Cardiac muscle cell (in vitro differentiated cells and primary cell): ENCODE data around the gene CCDC69. TPM values are rescaled to one million over a fixed set of nuclear protein-coding genes. Genes with fewer than 3 reads are reported as not detected.

ENCODE experiments used
- DNase-seq, 2 donors: peaks; one replicate each; pipeline versions ENCODE4 v3.0.0 to v3.0.0-alpha.2; 2010 to 2017; ENCODE audit warnings: low read depth in 1 of 2, low spot score in 1 of 2
- H3K27ac ChIP-seq: fragments of 200-600 bp; sonication (generic); 2 replicates; pipeline ENCODE4 v1.5.1; 2016
- H3K27me3 ChIP-seq: fragments of 200-600 bp; sonication (generic); 2 replicates; pipeline ENCODE4 v1.6.0; 2016; ENCODE audit warnings: control low read depth
- H3K36me3 ChIP-seq: fragments of 200-600 bp; sonication (generic); 2 replicates; pipeline ENCODE4 v1.5.1; 2016; ENCODE audit warnings: control low read depth
- H3K4me1 ChIP-seq: fragments of 200-600 bp; sonication (generic); 2 replicates; pipeline ENCODE4 v1.8.1; 2017; ENCODE audit warnings: low read depth, mild to moderate bottlenecking, mixed run types
- H3K4me3 ChIP-seq: fragments of 200-600 bp; sonication (generic); 2 replicates; pipeline ENCODE4 v1.5.1; 2016; ENCODE audit warnings: mild to moderate bottlenecking
- H3K9me3 ChIP-seq: fragments of 200-600 bp; sonication (generic); 2 replicates; pipeline ENCODE4 v1.5.1; 2017; ENCODE audit warnings: low read depth, mild to moderate bottlenecking, control low read depth
- CTCF ChIP-seq: IDR thresholded peaks from 2 replicates; pipeline ENCODE4 v1.5.1; 2012; ENCODE audit warnings: low read depth, mild to moderate bottlenecking, low read length
- polyA plus RNA-seq: library from polyadenylated mRNA; unstranded; fragments of >200 nt; fragmentation: Nextera tagmentation; extraction: Ambion mirVana; gene quantifications from 2 replicates; pipeline ENCODE4 v1.2.1, GENCODE V29; 2016
- total RNA-seq: library from RNA; depleted of rRNA; stranded (reverse); fragments of >200 nt; gene quantifications from 2 replicates; pipeline ENCODE4 v1.2.3, GENCODE V29; 2016

Gene CCDC69
- total and polyA plus RNA-seq, 2 experiments from 2014 or later, result 70.4 to 104 TPM

DNA sequence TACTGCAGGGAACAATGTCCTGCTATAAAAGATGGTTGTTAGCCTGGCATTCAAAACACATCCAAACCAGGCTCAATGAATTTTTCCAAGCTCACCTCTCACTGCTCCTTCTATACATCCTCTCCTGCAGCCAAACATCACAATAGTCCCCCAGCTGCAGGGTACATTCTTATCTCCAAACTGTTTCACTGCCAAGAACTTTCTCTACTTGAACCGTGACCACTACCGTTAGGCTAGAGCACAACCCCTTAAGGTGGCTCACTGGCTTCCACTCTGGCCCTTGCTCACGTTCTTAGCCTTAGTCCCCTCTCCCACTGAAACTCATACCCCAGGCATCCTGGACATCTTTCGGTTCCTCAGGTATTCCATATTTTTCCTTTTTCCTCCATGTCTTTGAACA lies 37.4 kb downstream of the CCDC69 start:
- Histone ChIP-seq H3K9me3 (no peaks in the 10 kb centered on the region), H3K27ac (no peak overlapping the region), H3K36me3 (peaks cover 10% of the 10 kb centered on the region), H3K4me1 (no peaks in the 10 kb centered on the region), H3K4me3 (no peak overlapping the region), H3K27me3 (no peaks in the 10 kb centered on the region)
- no peak for TF ChIP-seq CTCF
- DNase-seq, result peak in 1 of 2 donors; percentile 24

DNA sequence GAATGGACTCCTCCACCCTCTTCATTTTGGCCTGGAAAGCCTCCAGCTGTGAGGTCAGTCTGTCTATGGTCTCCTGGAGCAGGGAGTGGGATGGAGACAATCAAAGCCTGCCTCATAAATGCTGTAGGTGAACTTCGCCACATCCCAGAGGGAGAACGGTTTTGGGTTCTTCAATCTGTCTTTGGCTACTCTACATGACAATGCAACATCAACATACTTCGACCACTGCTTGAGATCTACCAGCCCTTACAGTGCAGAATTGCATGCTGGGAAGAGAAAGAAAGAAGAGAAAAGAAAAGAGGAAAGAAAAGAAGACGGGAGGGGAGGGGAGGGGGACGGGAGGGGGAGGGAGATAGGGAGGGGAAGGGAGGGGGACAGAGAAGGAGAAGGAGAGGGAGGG lies 37.8 kb downstream of the CCDC69 start:
- Histone ChIP-seq H3K36me3 (peaks cover 10% of the 10 kb centered on the region), H3K4me1 (no peaks in the 10 kb centered on the region), H3K9me3 (no peaks in the 10 kb centered on the region), H3K4me3 (no peak overlapping the region), H3K27me3 (no peaks in the 10 kb centered on the region), H3K27ac (no peak overlapping the region)
- DNase-seq, result no peak
- no peak for TF ChIP-seq CTCF

- no peaks in the 10 kb centered on the region for H3K27me3 ChIP-seq
- H3K4me1 ChIP-seq, result no peaks in the 10 kb centered on the region
- H3K4me3 ChIP-seq, result no peak overlapping the region
- TF ChIP-seq CTCF, result no peak
- peak in 1 of 2 donors; percentile 25 for DNase-seq
- peaks cover 6% of the 10 kb centered on the region for H3K36me3 ChIP-seq
- H3K27ac ChIP-seq, result peak overlapping the region; percentile 22
- H3K9me3 ChIP-seq, result no peaks in the 10 kb centered on the region
Observed at GRCh38 chr5:151184316-151185042, 39.4 kb downstream of the CCDC69 start.

- H3K27me3 ChIP-seq, result no peaks in the 10 kb centered on the region
- H3K4me3 ChIP-seq, result no peak overlapping the region
- no peak for TF ChIP-seq CTCF
- no peak for DNase-seq
- H3K4me1 ChIP-seq, result no peaks in the 10 kb centered on the region
- H3K9me3 ChIP-seq, result no peaks in the 10 kb centered on the region
- peaks cover 6% of the 10 kb centered on the region for H3K36me3 ChIP-seq
- peak overlapping the region; percentile 22 for H3K27ac ChIP-seq
Observed at GRCh38 chr5:151183456-151184245, 40.2 kb downstream of the CCDC69 start.

DNA sequence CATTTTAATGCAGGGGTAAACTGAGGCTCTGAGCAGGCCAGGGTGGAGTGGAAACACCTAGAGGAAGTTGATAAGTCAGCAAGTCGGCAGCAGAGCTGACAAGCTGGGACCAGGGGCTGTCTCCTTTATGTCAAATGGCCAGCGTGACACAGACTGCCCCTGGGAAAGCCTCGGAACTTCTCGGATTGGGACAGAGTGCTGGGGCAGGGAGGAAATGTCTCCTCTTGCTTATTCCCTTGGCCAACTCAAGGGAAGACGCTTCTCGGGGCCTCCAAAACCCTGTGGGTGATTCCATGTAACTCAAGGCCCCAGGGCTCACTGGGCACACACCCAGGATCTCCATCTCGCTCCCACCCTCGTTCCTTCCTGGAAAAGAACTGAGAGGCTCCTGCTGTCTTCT lies 40.9 kb downstream of the CCDC69 start:
- no peaks in the 10 kb centered on the region for H3K27me3 ChIP-seq
- H3K4me1 ChIP-seq, result no peaks in the 10 kb centered on the region
- H3K9me3 ChIP-seq, result no peaks in the 10 kb centered on the region
- DNase-seq, result no peak
- H3K36me3 ChIP-seq, result peaks cover 5% of the 10 kb centered on the region
- TF ChIP-seq CTCF, result no peak
- H3K4me3 ChIP-seq, result no peak overlapping the region
- H3K27ac ChIP-seq, result no peak overlapping the region
